ENCODE data around the gene TMEM141.
"Not testable (repeated sequence)": the region's sequence is repeated elsewhere in the genome, so short reads cannot be mapped to it uniquely, and the experiment has no call there.

Gene TMEM141

GRCh38 chr9:136840877-136841645 lies 49.9 kb downstream of the TMEM141 start:
- H4K20me1 ChIP-seq (ENCODE audit: insufficient read depth, low read length, poor library complexity, severe bottlenecking), result peaks cover 4% of the 10 kb centered on the region
- H3K36me3 ChIP-seq (ENCODE audit: insufficient read depth, low read length), result no peaks in the 10 kb centered on the region
- no peaks in the 10 kb centered on the region for H3K9me3 ChIP-seq (ENCODE audit: insufficient read depth, low read depth, low read length)
- H3K79me2 ChIP-seq (ENCODE audit: insufficient read depth, low read length), result no peaks in the 10 kb centered on the region
- no peaks in the 10 kb centered on the region for H3K27me3 ChIP-seq (ENCODE audit: insufficient read depth, low read length, poor library complexity, severe bottlenecking)
- no peak overlapping the region for H3K9ac ChIP-seq (ENCODE audit: low read depth, low read length, poor library complexity, severe bottlenecking)
- no peaks in the 10 kb centered on the region for H3F3A ChIP-seq (ENCODE audit: low read depth)
- no peaks in the 10 kb centered on the region for H3K9me2 ChIP-seq (replicated peaks; ENCODE audit: low read depth, low read length)
- TF ChIP-seq CTCF (conservative IDR thresholded peaks at IDR 0.05; ENCODE audit: low read length), result no peak
- TF ChIP-seq EZH2phosphoT487 (IDR thresholded peaks at IDR 0.05; ENCODE audit: borderline replicate concordance), result no peak
- peaks cover 8% of the 10 kb centered on the region for H3K4me1 ChIP-seq (ENCODE audit: insufficient read depth, low read length, poor library complexity, severe bottlenecking)
- no peak overlapping the region for H3K4me2 ChIP-seq (ENCODE audit: low read depth, low read length, poor library complexity, severe bottlenecking)
- no peak overlapping the region for H2AFZ ChIP-seq (ENCODE audit: low read length)
- no peak overlapping the region for H3K4me3 ChIP-seq (ENCODE audit: low read length, poor library complexity, severe bottlenecking)

GRCh38 chr9:136841646-136842379 lies 50.7 kb downstream of the TMEM141 start:
- not testable (repeated sequence) for H3K9me3 ChIP-seq (ENCODE audit: insufficient read depth, low read depth, low read length); H3K36me3 ChIP-seq (ENCODE audit: insufficient read depth, low read length); H2AFZ ChIP-seq (ENCODE audit: low read length); H3K9ac ChIP-seq (ENCODE audit: low read depth, low read length, poor library complexity, severe bottlenecking); H3K4me1 ChIP-seq (ENCODE audit: insufficient read depth, low read length, poor library complexity, severe bottlenecking); H4K20me1 ChIP-seq (ENCODE audit: insufficient read depth, low read length, poor library complexity, severe bottlenecking); H3F3A ChIP-seq (ENCODE audit: low read depth); H3K27me3 ChIP-seq (ENCODE audit: insufficient read depth, low read length, poor library complexity, severe bottlenecking); H3K9me2 ChIP-seq (replicated peaks; ENCODE audit: low read depth, low read length); H3K79me2 ChIP-seq (ENCODE audit: insufficient read depth, low read length)
- peak overlapping the region; percentile 76 for H3K4me3 ChIP-seq (ENCODE audit: low read length, poor library complexity, severe bottlenecking)
- H3K4me2 ChIP-seq (ENCODE audit: low read depth, low read length, poor library complexity, severe bottlenecking), result peak overlapping the region; percentile 82

GRCh38 chr9:136842380-136842948 lies 51.3 kb downstream of the TMEM141 start, which contains the start of gene AJM1:
Gene AJM1 (plus strand): TSS chr9:136842478. CDS start chr9:136844415, 1,937 bp downstream.
- TF ChIP-seq CTCF (conservative IDR thresholded peaks at IDR 0.05; ENCODE audit: low read length), result peak; percentile 73
- H3K36me3 ChIP-seq (ENCODE audit: insufficient read depth, low read length); H3K9me2 ChIP-seq (replicated peaks; ENCODE audit: low read depth, low read length); H3K4me1 ChIP-seq (ENCODE audit: insufficient read depth, low read length, poor library complexity, severe bottlenecking); H3F3A ChIP-seq (ENCODE audit: low read depth); H2AFZ ChIP-seq (ENCODE audit: low read length); H3K79me2 ChIP-seq (ENCODE audit: insufficient read depth, low read length); H3K9me3 ChIP-seq (ENCODE audit: insufficient read depth, low read depth, low read length); H3K9ac ChIP-seq (ENCODE audit: low read depth, low read length, poor library complexity, severe bottlenecking); H4K20me1 ChIP-seq (ENCODE audit: insufficient read depth, low read length, poor library complexity, severe bottlenecking); H3K27me3 ChIP-seq (ENCODE audit: insufficient read depth, low read length, poor library complexity, severe bottlenecking): not testable (repeated sequence)
- Histone ChIP-seq H3K4me2 (ENCODE audit: low read depth, low read length, poor library complexity, severe bottlenecking) (peak within 1 kb of the TSS; percentile 82), H3K4me3 (ENCODE audit: low read length, poor library complexity, severe bottlenecking) (peak within 1 kb of the TSS; percentile 76)
